VCaP (cell line): ENCODE measurements around the gene TIE1.

Source experiments
- H3K27ac ChIP-seq: fragments of 450-650 bp; 2 replicates; pipeline ENCODE4 v1.5.1; 2017
- CTCF ChIP-seq: fragments of 450-650 bp; conservative IDR thresholded peaks from 2 replicates; pipeline ENCODE4 v1.5.1; 2017; ENCODE audit warnings: mild to moderate bottlenecking, moderate library complexity

TIE1 gene

GRCh38 chr1:43308635-43309404 lies 8.0 kb downstream of the TIE1 start:
- no peak overlapping the region for H3K27ac ChIP-seq
- no peak for TF ChIP-seq CTCF

- TF ChIP-seq CTCF: no peak
- no peak overlapping the region for H3K27ac ChIP-seq
Measured at GRCh38 chr1:43309405-43310025, 8.7 kb downstream of the TIE1 start.

- TF ChIP-seq CTCF: no peak
Measured at GRCh38 chr1:43311521-43311920, 10.7 kb downstream of the TIE1 start.

GRCh38 chr1:43312212-43312623 lies 11.4 kb downstream of the TIE1 start:
- TF ChIP-seq CTCF: no peak
- no peak overlapping the region for H3K27ac ChIP-seq

More at GRCh38 chr1:43311521-43311920, 10.7 kb downstream of the TIE1 start:
- no peak overlapping the region for H3K27ac ChIP-seq

GRCh38 chr1:43312663-43313515 lies 12.1 kb downstream of the TIE1 start:
- no peak for TF ChIP-seq CTCF

GRCh38 chr1:43313771-43314170 lies 13.0 kb downstream of the TIE1 start:
- no peak for TF ChIP-seq CTCF

More at GRCh38 chr1:43312663-43313515, 12.1 kb downstream of the TIE1 start:
- no peak overlapping the region for H3K27ac ChIP-seq

GRCh38 chr1:43314233-43314632 lies 13.5 kb downstream of the TIE1 start:
- TF ChIP-seq CTCF: no peak
- no peak overlapping the region for H3K27ac ChIP-seq

More at GRCh38 chr1:43313771-43314170, 13.0 kb downstream of the TIE1 start:
- H3K27ac ChIP-seq: no peak overlapping the region
